Body of pancreas (tissue), 4 donors: ENCODE data around the gene SYT14. TPM values are rescaled to one million over a fixed set of nuclear protein-coding genes. Genes with fewer than 3 reads are reported as not detected.
"Not testable (repeated sequence)": the region's sequence is repeated elsewhere in the genome, so short reads cannot be mapped to it uniquely, and the experiment has no call there.

Experiments used
- ATAC-seq: fragments of 150-250 bp; one replicate; pipeline ENCODE4 v1.9.1; 2016
- DNase-seq, 4 donors: peaks; one replicate each; pipeline ENCODE4 v3.0.0-alpha.2; 2019
- H3K27ac ChIP-seq, 4 donors: fragments of 200-600 bp; sonication (generic); 1 replicate in 3 of 4; 2 replicates in 1 of 4; pipeline versions ENCODE4 v1.5.1 to v1.6.1; 2016 to 2019; ENCODE audit warnings: mild to moderate bottlenecking in 1 of 4, mixed read lengths in 1 of 4, moderate library complexity in 1 of 4
- H3K27me3 ChIP-seq, 2 donors: fragments of 200-600 bp; sonication (generic); one replicate each; pipeline ENCODE4 v1.6.0; 2016; ENCODE audit warnings: mild to moderate bottlenecking in 1 of 2
- H3K36me3 ChIP-seq, 2 donors: fragments of 200-600 bp; sonication (generic); replicated peaks in 1 of 2; 2 replicates each; pipeline ENCODE4 v1.5.1; 2016; ENCODE audit warnings: low read depth in 2 of 2; ENCODE audit not compliant: insufficient read depth in 1 of 2
- H3K4me1 ChIP-seq: fragments of 200-600 bp; sonication (generic); one replicate; pipeline ENCODE4 v1.6.0; 2016
- H3K4me3 ChIP-seq, 2 donors: fragments of 200-600 bp; sonication (generic); 1 replicate in 1 of 2; 2 replicates in 1 of 2; pipeline ENCODE4 v1.5.1; 2016 to 2019
- H3K9me3 ChIP-seq, 3 donors: fragments of 200-600 bp; sonication (generic); 1 replicate in 2 of 3; 2 replicates in 1 of 3; pipeline ENCODE4 v1.5.1; 2016
- CTCF ChIP-seq, 7 experiments: fragments of 450-650 bp in 4 of 7; fragments of 200-600 bp in 3 of 7; sonication (generic) in 3 of 7; IDR thresholded peaks; one replicate each; pipeline ENCODE4 v1.5.1; 2016 to 2019; ENCODE audit warnings: antibody characterized with exemption in 7 of 7
- POLR2A ChIP-seq, 3 donors: fragments of 450-650 bp; IDR thresholded peaks; one replicate each; pipeline ENCODE4 v1.6.1; 2016; ENCODE audit warnings: antibody characterized with exemption in 3 of 3, mild to moderate bottlenecking in 2 of 3
- WGBS, 2 donors: methylation state at CpG; one replicate each; pipeline ENCODE4 v1.1.5; 2017; 5-methylcytosine and 5-hydroxymethylcytosine counted together
- intact Hi-C: fragments of 100-400 bp; cut with DNase I; formaldehyde crosslinking; loops from one replicate; pipeline ENCODE4 v1.15.1; 2023
- total RNA-seq, 2 donors: library from RNA; depleted of rRNA; stranded (reverse); fragments of >200 nt; gene quantifications; one replicate each; pipeline ENCODE4 v1.1.0, GENCODE V29; 2016

Gene SYT14
- total RNA-seq, 2 donors from 2014 or later: 0.78 TPM; not detected in 1

- no peaks in the 10 kb centered on the region for H3K4me1 ChIP-seq
- no peaks in the 10 kb centered on the region for H3K9me3 ChIP-seq
- ATAC-seq (no peak), DNase-seq (no peak)
- no peaks in the 10 kb centered on the region for H3K36me3 ChIP-seq
- H3K27ac ChIP-seq: no peak overlapping the region
- intact Hi-C loops: no loop called here
- TF ChIP-seq CTCF (IDR thresholded peaks at IDR 0.05): no peak
- no peak for TF ChIP-seq POLR2A (IDR thresholded peaks at IDR 0.05)
- H3K4me3 ChIP-seq: no peak overlapping the region
- WGBS, 2 donors: 91 to 92% methylated on average over 2 of the region's 2 CpGs
- H3K27me3 ChIP-seq: no peaks in the 10 kb centered on the region
Observed at GRCh38 chr1:209901211-209901610, 36.8 kb upstream of the SYT14 start.

DNA sequence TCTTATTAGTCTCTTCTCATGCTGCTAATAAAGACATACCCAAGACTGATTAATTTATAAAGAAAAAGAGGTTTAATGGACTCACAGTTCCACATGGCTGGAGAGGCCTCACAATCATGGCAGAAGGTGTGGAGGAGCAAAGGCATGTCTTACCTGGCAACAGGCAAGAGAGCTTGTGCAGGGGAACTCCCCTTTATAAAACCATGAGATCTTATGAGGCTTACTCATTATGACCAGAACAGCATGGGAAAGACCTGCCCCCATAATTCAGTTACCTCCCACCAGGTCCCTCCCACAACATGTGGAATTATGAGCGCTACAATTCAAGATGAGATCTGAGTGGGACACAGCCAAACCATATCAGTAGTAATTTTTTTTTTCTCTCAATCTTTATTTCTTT is 33.2 kb upstream of the SYT14 start:
- ATAC-seq, DNase-seq, H3K9me3 ChIP-seq, H3K27ac ChIP-seq, H3K4me1 ChIP-seq, H3K27me3 ChIP-seq, intact Hi-C loops, H3K36me3 ChIP-seq, H3K4me3 ChIP-seq: not testable (repeated sequence)
- 93% methylated on average over 1 of the region's 1 CpG; no CpG with 5 or more reads in 1 of the 2 donors for WGBS, 2 donors

DNA sequence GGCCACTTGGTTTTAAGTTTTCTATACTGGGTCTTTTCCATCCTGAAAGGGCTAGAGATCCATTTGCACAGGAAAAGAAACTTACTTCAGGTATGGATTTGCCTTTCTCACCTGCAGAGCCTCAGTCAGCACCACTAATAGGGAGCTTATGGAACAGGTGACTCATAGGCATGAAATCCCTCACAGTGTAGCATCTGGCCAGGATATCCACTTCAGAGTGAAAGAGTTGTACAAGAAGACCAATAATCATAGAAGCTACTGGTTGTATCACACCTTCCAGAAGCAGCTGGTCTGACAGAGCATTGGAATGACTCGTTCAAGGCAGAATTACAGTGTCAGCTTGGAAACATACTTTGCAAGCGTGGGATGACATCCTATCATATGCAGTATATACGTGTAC is 26.3 kb upstream of the SYT14 start:
- H3K27me3 ChIP-seq: no peaks in the 10 kb centered on the region
- H3K36me3 ChIP-seq: no peaks in the 10 kb centered on the region
- no peak overlapping the region for H3K27ac ChIP-seq
- intact Hi-C loops: no loop called here
- H3K4me1 ChIP-seq: no peaks in the 10 kb centered on the region
- ATAC-seq (no peak), DNase-seq (no peak)
- no peak overlapping the region for H3K4me3 ChIP-seq
- no peaks in the 10 kb centered on the region for H3K9me3 ChIP-seq
- TF ChIP-seq POLR2A (IDR thresholded peaks at IDR 0.05) (no peak), CTCF (IDR thresholded peaks at IDR 0.05) (no peak)
- WGBS, 2 donors: 84% methylated on average over 3 of the region's 3 CpGs; no CpG with 5 or more reads in 1 of the 2 donors

GRCh38 chr1:209912306-209912705 is 25.7 kb upstream of the SYT14 start:
- ATAC-seq: no peak
- WGBS, 2 donors: 47% methylated on average over 2 of the region's 2 CpGs; no CpG with 5 or more reads in 1 of the 2 donors
- Histone ChIP-seq H3K36me3 (no peaks in the 10 kb centered on the region), H3K4me3 (no peak overlapping the region), H3K4me1 (no peaks in the 10 kb centered on the region), H3K27me3 (no peaks in the 10 kb centered on the region), H3K27ac (no peak overlapping the region), H3K9me3 (no peaks in the 10 kb centered on the region)
- no peak for TF ChIP-seq POLR2A (IDR thresholded peaks at IDR 0.05)
- no peak for TF ChIP-seq CTCF (IDR thresholded peaks at IDR 0.05)
- DNase-seq: no peak
- intact Hi-C loops: no loop called here

DNA sequence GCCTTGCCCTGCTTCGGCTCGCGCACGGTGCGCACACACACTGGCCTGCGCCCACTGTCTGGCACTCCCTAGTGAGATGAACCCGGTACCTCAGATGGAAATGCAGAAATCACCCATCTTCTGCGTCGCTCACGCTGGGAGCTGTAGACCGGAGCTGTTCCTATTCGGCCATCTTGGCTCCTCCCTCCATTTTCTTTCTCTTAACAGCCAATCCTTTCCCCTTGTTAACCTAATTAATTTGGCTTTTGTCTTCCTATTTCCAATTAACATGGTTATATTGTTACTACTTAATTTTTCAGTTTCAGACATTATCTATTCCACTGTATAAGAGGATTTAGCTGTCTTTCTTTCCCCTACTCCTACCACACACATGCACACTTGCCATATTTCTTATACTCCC is 18.4 kb upstream of the SYT14 start:
- H3K27ac ChIP-seq, intact Hi-C loops, H3K27me3 ChIP-seq, DNase-seq, H3K36me3 ChIP-seq, H3K4me1 ChIP-seq, H3K4me3 ChIP-seq, ATAC-seq, H3K9me3 ChIP-seq: not testable (repeated sequence)
- WGBS, 2 donors: 88 to 97% methylated on average over 8 to 10 of the region's 12 CpGs

DNA sequence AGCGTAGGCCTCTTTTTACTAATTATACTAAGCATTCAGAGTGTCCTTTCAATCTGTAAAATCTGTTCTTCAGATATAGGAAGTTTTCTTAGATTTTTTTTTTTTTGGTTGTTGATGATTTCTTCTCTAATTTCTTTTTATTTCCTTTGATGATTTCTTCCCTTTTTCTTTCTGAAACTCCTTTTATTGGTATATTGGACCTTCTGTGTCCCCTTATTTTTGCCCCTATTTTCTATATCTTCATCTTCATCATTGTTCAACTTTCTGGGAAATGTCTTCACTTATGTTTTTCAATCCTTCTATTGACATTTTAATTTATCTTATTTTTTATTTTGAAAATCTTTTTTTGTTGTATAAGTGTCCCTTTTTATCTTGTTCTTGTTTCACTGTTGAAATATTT is 17.2 kb upstream of the SYT14 start:
- no peak for DNase-seq
- Histone ChIP-seq H3K27ac (no peak overlapping the region), H3K9me3 (no peaks in the 10 kb centered on the region), H3K27me3 (no peaks in the 10 kb centered on the region), H3K4me1 (no peaks in the 10 kb centered on the region), H3K36me3 (no peaks in the 10 kb centered on the region), H3K4me3 (no peak overlapping the region)
- TF ChIP-seq CTCF (IDR thresholded peaks at IDR 0.05) (no peak), POLR2A (IDR thresholded peaks at IDR 0.05) (no peak)
- intact Hi-C loops: no loop called here
- ATAC-seq: no peak
- 75 to 86% methylated on average over 1 of the region's 1 CpG for WGBS, 2 donors
